GM21529 (cell line): Measurements from ENCODE around the gene CD109.
"Not testable (repeated sequence)": the region's sequence is repeated elsewhere in the genome, so short reads cannot be mapped to it uniquely, and the experiment has no call there.

Experiments
- ATAC-seq: cut with Tn5 transposase; IDR thresholded peaks from one replicate; pipeline ENCODE4 v1.9.1; 2021; ENCODE audit not compliant: unreplicated experiment

The CD109 gene

DNA sequence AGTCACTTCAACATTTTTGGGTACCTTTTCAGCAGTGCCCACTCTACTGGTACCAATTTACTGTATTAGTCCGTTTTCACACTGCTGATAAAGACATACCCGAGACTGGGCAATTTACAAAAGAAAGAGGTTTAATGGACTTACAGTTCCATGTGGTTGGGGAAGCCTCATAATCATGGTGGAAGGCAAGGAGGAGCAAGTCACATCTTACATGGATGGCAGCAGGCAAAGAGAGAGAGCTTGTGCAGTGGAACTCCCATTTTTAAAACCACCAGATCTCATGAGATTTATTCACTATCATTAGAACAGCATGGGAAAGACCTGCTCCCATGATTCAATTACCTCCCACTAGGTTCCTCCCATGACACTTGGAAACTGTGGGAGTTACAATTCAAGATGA is 12.4 kb upstream of the CD109 start:
- ATAC-seq: not testable (repeated sequence)

DNA sequence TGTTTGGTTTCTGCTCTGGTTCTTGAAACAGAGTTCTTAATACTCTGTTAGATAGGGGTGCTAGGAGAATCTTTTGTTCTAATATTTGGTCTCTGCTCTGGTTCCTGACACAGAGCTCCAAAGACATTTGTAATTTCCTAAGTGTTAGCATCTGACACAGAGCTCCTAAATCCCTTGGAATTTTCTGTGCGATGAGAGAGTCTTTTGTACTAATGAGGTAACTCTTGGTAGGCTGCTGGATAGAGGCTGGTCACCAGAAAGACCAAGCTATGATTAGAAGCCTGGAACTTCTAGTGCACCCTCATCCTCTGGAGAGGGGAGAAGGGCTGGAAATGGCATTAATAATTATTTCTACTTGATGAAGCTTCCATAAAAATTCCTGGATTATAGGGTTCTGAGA is 7.7 kb upstream of the CD109 start:
- no peak for ATAC-seq

DNA sequence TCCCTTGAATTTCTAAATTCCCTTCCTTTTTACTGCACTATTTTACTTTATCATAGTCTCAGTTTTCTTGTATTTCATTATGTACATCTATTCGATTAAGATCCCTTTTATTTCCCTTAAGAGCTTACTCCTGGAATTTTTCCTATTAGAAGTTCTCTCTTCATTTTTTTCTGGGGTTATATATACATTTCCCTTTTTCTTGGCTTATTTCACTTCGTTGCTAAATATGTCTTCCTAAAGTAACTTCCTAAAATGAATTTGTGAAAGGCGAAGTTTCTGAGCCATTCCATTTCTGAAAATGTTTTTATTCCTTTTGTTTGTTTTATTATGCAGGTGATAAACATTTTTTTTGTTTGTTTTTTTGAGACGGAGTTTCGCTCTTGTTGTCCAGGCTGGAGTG is 5.9 kb upstream of the CD109 start:
- no peak for ATAC-seq

DNA sequence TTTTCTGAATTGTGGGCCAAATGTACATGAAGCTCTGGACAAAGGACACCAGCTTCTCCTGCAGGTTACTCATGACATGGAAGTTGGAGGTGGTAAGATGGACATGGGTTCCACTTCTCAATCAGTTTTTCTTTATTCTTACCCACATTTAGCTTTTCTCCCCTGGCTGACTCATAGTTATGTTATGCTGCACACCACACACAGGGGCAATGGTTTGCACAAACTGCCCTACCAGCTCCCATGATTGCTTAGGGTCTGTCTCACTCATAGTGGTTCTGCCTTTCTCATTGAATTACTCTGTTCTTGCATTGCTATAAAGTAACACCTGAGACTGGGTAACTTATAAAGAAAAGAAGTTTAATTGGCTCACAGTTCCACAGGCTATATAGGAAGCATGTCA is 4.5 kb upstream of the CD109 start:
- ATAC-seq: no peak

DNA sequence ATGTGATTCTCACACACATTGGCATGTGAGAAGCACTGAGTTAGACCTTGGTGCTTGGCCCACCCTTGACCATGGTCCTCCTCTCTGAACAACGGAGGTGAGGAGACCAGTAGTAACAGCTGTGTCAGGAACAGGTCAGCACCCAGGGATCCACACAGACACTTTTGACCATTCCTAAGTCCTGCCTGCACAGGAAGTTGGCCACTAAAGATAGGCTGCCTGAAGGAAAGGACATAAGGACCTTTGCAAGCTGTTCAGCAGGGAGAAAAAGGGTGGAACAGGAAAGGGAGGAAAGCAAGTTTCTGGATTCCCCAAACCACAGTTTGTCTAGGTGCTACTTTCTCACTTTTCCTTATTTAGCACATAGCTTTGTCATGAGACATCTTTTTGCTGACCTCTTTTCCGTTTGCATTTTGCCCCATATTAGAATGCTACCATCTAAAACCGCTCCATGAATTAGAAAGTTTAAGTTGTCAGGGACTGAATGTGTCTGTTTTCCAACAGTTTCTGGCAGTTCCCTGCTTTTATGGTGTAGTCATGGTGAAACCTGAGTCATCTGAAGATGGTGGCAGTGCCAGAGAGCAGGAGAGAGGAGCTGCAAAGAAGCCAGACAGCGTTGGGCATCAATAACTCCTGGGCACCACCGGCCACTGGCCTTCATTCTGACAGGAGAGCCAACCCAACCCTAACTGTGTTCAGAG is 1.1 kb upstream of the CD109 start:
- no peak for ATAC-seq

DNA sequence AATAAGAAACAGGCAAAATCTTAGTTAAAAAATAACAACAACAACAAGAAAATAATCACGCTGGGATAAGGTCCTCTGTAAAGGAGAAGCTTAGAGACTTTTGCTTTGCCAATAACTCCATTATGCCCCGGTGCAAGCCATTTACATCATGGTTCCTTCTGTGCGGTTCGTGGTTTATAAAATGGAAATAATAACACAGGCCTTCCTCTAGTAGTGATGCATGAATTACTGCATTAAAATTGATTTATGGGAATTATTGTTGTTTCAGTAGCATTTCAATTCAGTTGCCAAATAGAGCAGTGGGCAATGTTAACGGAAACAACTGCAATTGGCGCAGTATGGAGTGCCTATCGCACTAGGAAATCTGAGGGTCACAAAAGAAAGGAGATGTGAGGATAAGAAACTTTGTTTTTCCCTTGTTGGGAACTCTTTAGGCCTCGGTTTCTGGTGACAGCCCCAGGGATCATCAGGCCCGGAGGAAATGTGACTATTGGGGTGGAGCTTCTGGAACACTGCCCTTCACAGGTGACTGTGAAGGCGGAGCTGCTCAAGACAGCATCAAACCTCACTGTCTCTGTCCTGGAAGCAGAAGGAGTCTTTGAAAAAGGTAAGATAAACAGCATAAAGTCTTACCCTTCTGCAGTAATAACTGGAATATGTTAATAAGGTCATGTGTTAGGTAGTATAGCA is 1.1 kb downstream of the CD109 start:
- no peak for ATAC-seq

DNA sequence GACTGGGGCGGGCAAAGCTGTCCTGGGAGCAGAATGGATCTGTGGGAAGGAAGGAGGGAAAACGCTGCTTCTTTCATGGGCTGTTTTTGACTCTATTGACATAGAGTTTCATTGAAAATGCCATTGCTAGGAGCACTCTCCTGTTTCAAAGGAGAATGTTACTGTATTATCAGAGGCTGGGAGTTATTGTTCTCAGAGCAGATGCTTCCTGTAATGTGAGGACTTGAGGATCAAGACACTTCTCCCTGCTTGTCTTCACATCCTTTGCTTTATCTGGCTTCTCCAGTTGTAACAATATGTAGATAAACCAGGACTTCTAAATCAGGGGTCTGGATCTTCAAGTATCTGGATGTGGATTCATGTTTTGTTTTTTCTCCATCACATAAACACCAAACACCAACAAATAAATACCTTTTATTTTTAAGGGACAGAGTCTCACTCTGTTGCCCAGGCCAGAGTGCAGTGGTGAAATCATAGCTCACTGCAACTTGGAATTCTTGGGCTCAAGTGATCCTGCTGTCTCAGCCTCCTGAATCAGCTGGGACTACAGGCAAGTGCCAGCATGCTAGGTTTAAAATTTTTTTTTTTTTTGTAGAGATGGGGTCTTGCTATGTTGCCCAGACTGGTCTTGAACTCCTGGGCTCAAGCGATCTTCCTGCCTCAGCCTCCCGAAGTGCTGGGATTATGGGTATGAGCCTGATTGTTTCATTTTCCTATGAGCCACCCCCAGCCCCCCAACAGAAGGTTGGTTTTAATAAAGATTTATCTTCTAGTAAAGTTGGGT is 3.9 kb downstream of the CD109 start:
- ATAC-seq: no peak

DNA sequence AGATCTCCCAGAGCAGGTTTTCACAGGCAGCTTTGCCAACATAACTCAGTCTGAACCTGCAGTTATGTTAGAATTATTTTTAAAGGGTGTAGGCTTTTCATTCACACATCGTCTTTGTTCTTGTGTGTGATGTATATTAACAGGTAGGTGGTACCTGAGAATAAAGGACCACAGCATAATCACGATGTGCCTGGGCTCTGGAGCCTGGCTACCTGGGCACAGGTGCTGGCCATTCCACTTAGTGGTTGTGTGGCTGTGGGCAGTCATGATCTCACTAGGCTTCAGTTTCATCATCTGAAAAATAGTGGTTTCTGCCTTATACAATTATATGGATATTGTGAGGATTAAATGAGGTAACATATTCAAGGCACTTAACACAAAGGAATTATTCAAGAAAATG is 6.4 kb downstream of the CD109 start:
- no peak for ATAC-seq

DNA sequence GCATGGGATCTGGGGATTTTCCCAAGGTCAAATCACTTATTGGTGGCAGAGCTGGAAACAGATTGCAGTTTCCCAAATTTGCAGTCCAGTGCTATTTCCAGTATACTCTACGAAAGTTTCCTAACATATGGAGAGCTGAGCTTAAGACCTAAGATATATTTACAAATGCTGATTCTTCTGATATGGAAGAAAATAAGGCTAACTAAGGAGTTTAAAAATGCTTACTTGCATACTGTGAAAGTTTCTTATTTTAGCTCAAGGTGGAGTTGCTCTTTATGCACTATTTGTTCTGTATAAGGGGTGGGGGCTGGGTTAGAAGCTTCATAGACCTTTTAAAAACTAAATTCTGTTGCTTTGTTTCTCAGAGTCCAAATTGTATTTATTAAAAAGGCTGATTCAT is 7.5 kb downstream of the CD109 start:
- no peak for ATAC-seq

DNA sequence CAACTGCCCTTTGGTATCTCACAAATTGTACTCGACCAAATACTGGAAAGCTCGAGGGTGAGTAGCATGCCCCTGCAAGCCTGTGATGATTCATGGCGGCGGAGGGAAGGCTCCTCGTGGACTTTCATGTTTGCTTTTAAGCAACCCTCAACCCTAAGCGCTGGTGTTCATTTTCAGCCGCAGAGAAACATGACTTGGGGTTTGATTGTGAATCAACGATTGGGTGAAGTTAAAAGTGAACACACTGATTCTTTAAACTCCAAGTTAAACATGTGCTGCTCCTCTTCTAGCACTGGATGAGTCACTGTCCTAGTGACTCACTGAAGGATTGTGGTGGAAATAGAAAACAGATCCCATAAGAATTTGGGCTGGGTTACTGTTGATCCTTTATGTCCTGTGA is 8.3 kb downstream of the CD109 start:
- no peak for ATAC-seq

DNA sequence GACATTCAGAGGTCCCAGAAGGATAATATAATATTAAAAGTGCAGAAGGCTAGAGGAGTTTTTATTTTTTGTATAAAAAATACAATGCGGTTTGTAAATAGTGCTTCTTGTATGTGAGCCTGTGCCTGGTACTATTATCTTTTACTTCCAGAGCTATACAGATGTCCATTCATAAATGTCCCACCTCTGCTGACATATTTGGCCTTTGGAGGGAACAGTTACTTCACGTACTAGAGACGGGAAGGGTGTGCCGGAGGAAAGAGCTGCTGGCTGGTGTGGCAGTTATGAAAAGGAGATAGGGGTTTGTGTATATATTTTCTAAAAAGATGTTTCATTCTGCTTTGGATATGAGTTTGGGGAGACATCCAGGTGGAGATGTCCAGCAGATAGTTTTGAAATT is 8.8 kb downstream of the CD109 start:
- ATAC-seq: no peak

DNA sequence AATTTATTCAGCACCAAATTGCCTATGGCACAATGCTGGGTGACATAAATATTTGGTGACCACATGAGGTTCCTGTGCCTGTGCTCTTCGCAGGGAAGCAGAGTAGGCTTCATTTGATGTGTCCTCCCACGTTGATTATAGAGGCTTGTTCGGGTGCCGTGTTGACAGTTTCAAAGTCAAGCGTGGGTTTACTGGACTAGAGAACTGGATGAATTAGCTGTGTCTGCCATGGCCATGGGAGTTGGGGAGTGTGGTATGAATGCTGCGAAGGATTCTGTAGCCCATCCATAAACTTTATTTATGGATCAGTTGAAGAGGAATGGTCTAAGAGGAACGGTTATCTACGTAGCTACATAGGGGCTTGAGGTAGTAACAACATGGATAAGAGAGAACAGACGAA is 11.0 kb downstream of the CD109 start:
- no peak for ATAC-seq

DNA sequence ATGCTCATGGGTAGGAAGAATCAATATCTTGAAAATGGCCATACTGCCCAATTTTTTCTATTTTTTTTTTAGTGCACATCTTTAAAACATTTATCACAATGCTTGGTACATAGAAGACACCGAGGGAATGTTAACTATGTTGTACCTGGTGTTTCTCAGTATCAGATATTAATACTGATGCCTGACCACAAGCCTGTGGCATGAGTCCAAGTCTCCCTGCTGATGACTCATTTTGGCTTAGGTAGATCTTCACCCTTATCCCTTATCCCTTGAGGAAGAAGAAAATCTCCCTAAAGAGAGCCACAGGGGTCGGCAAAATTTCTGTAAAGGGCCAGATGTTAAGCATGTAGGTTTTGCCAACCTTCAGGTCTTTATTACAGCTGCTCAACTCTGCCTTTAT is 14.5 kb downstream of the CD109 start:
- peak; percentile 60 for ATAC-seq

DNA sequence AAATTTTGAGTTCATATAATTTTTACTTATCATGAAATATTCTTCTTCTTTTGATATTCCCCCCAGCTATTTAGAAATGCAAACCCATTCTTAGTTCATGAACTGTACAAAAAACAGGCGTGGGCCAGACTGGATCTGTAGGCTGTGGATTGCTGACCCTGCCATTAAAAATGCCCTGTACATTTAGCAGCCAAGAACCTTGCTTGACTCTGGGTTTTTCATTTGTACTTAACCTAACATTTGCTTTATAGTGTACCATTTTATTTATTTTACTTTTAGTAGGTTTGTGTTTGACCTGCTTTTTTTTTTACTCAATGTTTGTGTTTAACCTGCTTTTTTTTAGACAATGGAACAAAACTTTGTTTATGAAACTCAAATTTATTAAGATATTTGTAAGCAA is 14.9 kb downstream of the CD109 start:
- no peak for ATAC-seq

DNA sequence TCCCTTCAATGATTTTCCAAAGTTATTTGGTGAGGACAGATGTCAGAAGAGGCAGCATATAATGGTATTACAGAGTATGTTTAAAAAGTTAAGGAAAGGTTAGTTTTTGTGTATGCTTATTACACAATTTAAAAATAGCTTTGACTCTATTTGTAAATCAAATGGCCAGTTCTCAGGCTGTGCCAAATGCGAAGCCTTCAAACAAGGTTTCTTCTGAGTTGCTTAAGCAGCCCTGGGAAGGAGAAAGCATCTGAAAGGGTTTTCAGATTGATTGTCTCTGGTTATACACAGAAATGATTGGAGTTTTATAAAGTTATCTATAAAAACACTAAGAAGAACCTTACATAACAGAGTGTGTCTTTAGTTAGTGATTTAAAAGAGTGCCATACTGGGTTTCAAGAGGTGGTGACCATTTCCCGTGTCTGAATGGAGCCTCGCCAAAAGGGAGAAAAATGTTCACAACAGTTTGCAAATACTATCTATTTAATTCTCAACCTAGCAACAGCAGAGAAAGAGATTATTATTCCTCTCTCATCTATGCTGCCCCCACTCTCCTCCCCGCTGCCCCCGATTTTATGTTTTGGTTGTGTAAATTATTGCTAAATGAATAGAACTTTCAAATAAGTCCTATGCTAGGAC is 16.7 kb downstream of the CD109 start:
- ATAC-seq: no peak

DNA sequence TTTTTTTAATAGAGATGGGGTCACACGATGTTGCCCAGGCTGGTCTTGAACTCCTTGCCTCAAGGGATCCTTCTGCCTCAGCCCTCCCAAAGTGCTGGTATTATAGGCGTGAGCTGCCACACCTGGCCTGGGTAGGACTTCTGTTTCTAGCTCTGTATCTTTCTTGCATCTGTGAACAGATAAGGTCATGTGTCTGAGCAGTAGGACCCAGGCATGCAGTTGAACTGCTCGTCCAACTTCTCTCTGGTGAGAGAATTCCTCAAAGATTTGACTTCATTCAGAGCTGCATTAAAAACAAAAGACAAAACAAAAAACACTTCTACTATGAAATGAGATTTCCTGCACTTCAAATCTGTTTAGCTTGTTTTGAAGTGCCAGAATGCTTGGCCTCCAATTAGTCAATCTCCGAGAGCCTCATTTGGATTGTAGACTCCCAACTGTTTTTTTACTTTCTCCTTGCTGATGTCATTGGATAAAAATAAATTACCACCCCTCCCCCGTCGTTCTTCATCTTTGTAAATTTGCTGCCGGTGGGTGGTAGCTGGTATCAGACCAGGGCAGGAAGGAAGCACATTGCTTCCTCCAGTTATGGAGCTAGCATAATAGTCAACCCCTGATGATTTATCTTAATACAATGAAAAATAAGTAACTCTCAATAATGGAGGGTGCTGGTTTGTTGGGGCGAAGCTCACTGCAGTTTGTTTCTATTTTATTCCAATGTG is 17.6 kb downstream of the CD109 start:
- no peak for ATAC-seq

DNA sequence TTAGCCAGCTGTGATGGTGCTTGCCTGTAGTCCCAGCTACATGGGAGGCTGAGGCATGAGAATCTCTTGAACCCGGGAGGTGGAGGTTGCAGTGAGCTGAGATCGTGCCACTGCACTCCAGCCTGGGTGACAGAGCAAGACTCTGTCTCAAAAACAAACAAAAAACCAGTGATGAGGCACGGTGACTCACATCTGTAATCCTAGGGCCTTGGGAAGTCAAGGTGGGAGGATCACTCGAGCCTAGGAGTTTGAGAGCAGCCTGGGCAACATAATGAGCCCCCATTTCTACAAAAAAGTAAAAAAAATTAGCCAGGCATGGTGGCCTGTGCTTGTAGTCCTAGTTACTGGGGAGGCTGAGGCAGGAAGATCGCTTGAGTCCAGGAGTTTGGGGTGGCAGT is 19.1 kb downstream of the CD109 start:
- not testable (repeated sequence) for ATAC-seq

DNA sequence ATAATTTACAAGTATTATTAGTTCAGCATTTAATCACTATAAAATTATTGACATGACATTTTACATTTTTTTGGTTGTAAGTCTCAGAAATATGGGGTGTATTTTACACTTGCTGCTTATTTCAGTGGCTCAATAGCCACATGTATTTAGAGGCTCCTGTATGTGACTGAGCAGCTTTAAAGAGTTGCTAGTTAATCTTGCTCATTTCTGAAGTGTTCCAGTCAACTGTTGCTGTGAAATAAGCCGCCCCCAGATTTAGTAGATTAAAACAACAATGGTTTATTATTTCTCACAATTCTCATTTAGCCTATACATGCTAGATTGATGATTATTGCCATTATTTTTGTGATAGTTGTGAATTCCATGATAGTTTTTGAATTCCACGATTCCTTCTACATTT is 23.0 kb downstream of the CD109 start:
- no peak for ATAC-seq

DNA sequence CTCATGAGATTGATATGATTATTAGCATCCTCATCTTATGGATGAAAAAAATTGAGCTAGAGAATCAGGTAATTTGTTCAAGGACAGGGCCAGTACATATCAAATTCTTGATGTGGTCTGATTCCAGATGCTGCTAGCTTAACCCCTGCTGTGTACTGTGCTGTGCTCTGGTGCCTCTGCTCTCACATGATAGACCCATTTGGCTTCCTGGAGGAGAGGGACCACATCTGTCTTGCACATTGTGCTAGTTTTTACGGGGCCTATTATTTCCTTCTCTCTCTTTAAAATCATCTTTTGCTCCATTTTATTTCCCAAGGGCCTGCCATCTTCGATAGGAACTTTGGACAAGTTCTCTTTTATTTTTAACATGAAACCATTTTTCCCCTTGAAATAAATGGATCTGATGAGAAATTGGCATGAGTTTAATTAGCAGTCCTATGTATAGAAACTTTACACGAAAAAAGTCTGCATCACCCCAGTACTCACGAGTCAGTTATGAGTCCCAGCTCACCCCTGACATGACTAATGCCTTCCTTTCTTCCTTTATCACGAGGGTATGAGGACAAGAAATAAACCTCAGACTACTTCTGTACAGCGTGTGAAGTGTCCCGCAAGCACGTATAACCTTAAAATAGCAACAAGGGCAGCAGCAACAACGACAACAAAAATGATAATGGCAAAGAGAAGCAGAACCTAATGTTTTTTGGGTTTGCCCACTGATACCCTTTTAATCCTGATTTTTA is 26.5 kb downstream of the CD109 start:
- ATAC-seq: peak; percentile 75

DNA sequence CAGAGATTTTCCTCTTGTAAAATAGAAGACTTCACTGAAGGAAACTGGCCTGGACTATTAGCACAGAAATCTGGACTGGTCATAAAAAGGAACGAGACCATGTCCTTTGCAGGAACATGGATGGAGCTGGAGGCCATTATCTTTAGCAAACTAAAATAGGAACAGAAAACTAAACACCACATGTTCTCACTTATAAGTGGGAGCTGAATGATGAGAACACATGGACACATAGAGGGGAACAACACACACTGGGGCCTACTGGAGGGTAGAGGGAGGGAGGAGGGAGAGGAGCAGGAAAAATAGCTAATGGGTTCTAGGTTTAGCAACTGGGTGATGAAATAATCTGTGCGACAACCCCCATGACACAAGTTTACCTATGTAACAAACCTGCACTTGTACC is 27.5 kb downstream of the CD109 start:
- ATAC-seq: not testable (repeated sequence)
